IMR-90 (cell line): Measurements from ENCODE around the gene DDC. TPM values are rescaled to one million over a fixed set of nuclear protein-coding genes. Genes with fewer than 3 reads are reported as not detected.

Experiments
- ATAC-seq: fragments of 200-7000 bp; cut with Tn5 transposase; 2 replicates; pipeline ENCODE4 v1.9.1; 2020; ENCODE audit warnings: low read depth, mild to moderate bottlenecking, moderate library complexity
- BruUV-seq: library from RNA; stranded (reverse); fragments of 400-500 nt; replicated peaks from 2 replicates; lab custom pipeline; 2021; lab: Mats Ljungman, UMichigan
- CTCF ChIA-PET: fragments of 300-600 bp; formaldehyde crosslinking; extraction: SDS; loops from one replicate; lab custom pipeline; 2021; ENCODE audit warnings: antibody characterized with exemption; lab: Yijun Ruan, JAX
- POLR2A ChIA-PET: fragments of 300-600 bp; sonication (Branson Sonifier 250); formaldehyde crosslinking; loops from one replicate; lab custom pipeline; 2022; ENCODE audit warnings: antibody characterized with exemption; ENCODE audit not compliant: unreplicated experiment; lab: Charles Lee
- DNase-seq: peaks from one replicate; pipeline ENCODE4 v3.0.0; 2013
- H2AFZ ChIP-seq: replicated peaks from 2 replicates; pipeline ENCODE3; 2013; ENCODE audit warnings: low read length, mild to moderate bottlenecking; ENCODE audit not compliant: poor library complexity
- H2AK5ac ChIP-seq: 2 replicates; pipeline ENCODE4 v1.6.1; 2013; ENCODE audit warnings: low read depth, low read length, inconsistent platforms
- H2AK9ac ChIP-seq: replicated peaks from 2 replicates; pipeline ENCODE3; 2013; ENCODE audit warnings: mild to moderate bottlenecking, low read depth, low read length, moderate library complexity; ENCODE audit not compliant: poor library complexity
- H2BK120ac ChIP-seq: 2 replicates; pipeline ENCODE4 v1.6.1; 2013; ENCODE audit warnings: low read depth, low read length, inconsistent platforms
- H2BK15ac ChIP-seq: 3 replicates; pipeline ENCODE4 v1.6.1; 2013; ENCODE audit warnings: low read depth, low read length, inconsistent platforms
- H2BK20ac ChIP-seq: 2 replicates; pipeline ENCODE4 v1.6.1; 2013; ENCODE audit warnings: low read depth, mild to moderate bottlenecking, inconsistent platforms, low read length, moderate library complexity
- H2BK5ac ChIP-seq: 2 replicates; pipeline ENCODE4 v1.6.1; 2013; ENCODE audit warnings: mild to moderate bottlenecking, low read depth, low read length, inconsistent platforms; ENCODE audit not compliant: poor library complexity, severe bottlenecking
- H3K14ac ChIP-seq: replicated peaks from 2 replicates; pipeline ENCODE4 v1.6.1; 2013; ENCODE audit warnings: low read depth, low read length, inconsistent platforms
- H3K18ac ChIP-seq: 2 replicates; pipeline ENCODE4 v1.6.1; 2013; ENCODE audit warnings: low read depth, low read length, control low read depth
- H3K23ac ChIP-seq: 2 replicates; pipeline ENCODE4 v1.6.1; 2013; ENCODE audit warnings: low read depth, low read length, inconsistent platforms
- H3K27ac ChIP-seq: 2 replicates; pipeline ENCODE4 v1.5.1; 2013; ENCODE audit warnings: mild to moderate bottlenecking, control low read depth, low read length; ENCODE audit not compliant: insufficient read depth
- H3K27me3 ChIP-seq: 2 replicates; pipeline ENCODE4 v1.6.1; 2013; ENCODE audit warnings: low read length; ENCODE audit not compliant: control insufficient read depth, insufficient read depth
- H3K36me3 ChIP-seq: 2 replicates; pipeline ENCODE4 v1.6.1; 2013; ENCODE audit warnings: low read length, mixed read lengths; ENCODE audit not compliant: control insufficient read depth, insufficient read depth
- H3K4ac ChIP-seq: 2 replicates; pipeline ENCODE4 v1.6.1; 2013; ENCODE audit warnings: low read depth, low read length, inconsistent platforms
- H3K4me1 ChIP-seq: 2 replicates; pipeline ENCODE4 v1.6.1; 2013; ENCODE audit warnings: low read length, mixed read lengths; ENCODE audit not compliant: control insufficient read depth, insufficient read depth
- H3K4me2 ChIP-seq: 2 replicates; pipeline ENCODE4 v1.6.1; 2013; ENCODE audit warnings: low read depth, mild to moderate bottlenecking, control low read depth, low read length, moderate library complexity
- H3K4me3 ChIP-seq: 2 replicates; pipeline ENCODE4 v1.5.1; 2013; ENCODE audit warnings: low read depth, mild to moderate bottlenecking, control low read depth, low read length, moderate library complexity; ENCODE audit not compliant: insufficient read depth
- H3K56ac ChIP-seq: 2 replicates; pipeline ENCODE4 v1.6.1; 2013; ENCODE audit warnings: low read length, inconsistent platforms; ENCODE audit not compliant: insufficient read depth; ENCODE audit errors: extremely low read depth
- H3K79me1 ChIP-seq, 2 experiments: 2 replicates each; pipeline ENCODE4 v1.6.1; 2013; ENCODE audit warnings: low read length in 2 of 2, inconsistent platforms in 1 of 2, low read depth in 1 of 2
- H3K9ac ChIP-seq: 2 replicates; pipeline ENCODE4 v1.6.1; 2013; ENCODE audit warnings: low read depth, low read length, control low read depth
- H3K9me1 ChIP-seq: 2 replicates; pipeline ENCODE4 v1.6.1; 2013; ENCODE audit warnings: low read length, inconsistent platforms; ENCODE audit not compliant: insufficient read depth
- H3K9me3 ChIP-seq: 2 replicates; pipeline ENCODE4 v1.6.1; 2013; ENCODE audit warnings: low read length; ENCODE audit not compliant: control insufficient read depth, insufficient read depth
- H4K20me1 ChIP-seq: 2 replicates; pipeline ENCODE4 v1.6.1; 2013; ENCODE audit warnings: low read length, inconsistent platforms; ENCODE audit not compliant: insufficient read depth
- H4K5ac ChIP-seq: 2 replicates; pipeline ENCODE4 v1.6.1; 2013; ENCODE audit warnings: mild to moderate bottlenecking, low read depth, low read length, control low read depth
- H4K8ac ChIP-seq, 2 experiments: 2 replicates each; pipeline ENCODE4 v1.6.1; 2013; ENCODE audit warnings: low read depth in 2 of 2, low read length in 2 of 2, control low read depth in 1 of 2, inconsistent platforms in 1 of 2
- H4K91ac ChIP-seq: 2 replicates; pipeline ENCODE4 v1.6.1; 2013; ENCODE audit warnings: low read depth, low read length, inconsistent platforms; ENCODE audit not compliant: insufficient read depth
- BHLHE40 ChIP-seq: fragments of 150-350 bp; IDR thresholded peaks from 2 replicates; pipeline ENCODE4 v1.6.1; 2016; ENCODE audit warnings: mild to moderate bottlenecking, low read depth, low read length
- CEBPB ChIP-seq: IDR thresholded peaks from 2 replicates; pipeline ENCODE4 v1.6.1; 2012; ENCODE audit warnings: low read depth, low read length, improper control_type of control experiment
- CHD1 ChIP-seq: IDR thresholded peaks from 2 replicates; pipeline ENCODE4 v1.6.1; 2012; ENCODE audit warnings: low read depth, low read length, improper control_type of control experiment
- ELK1 ChIP-seq: fragments of 150-350 bp; IDR thresholded peaks from 2 replicates; pipeline ENCODE4 v1.6.1; 2016; ENCODE audit warnings: low read depth, mild to moderate bottlenecking, low read length, moderate library complexity, borderline replicate concordance
- FOS ChIP-seq: fragments of 150-350 bp; IDR thresholded peaks from 2 replicates; pipeline ENCODE4 v1.6.1; 2016; ENCODE audit warnings: low read depth, low read length
- MAFK ChIP-seq: IDR thresholded peaks from 2 replicates; pipeline ENCODE4 v1.6.1; 2012; ENCODE audit warnings: low read depth, low read length, improper control_type of control experiment
- MAZ ChIP-seq: IDR thresholded peaks from 2 replicates; pipeline ENCODE4 v1.6.1; 2012; ENCODE audit warnings: low read depth, mild to moderate bottlenecking, low read length, improper control_type of control experiment, moderate library complexity, borderline replicate concordance
- MXI1 ChIP-seq: IDR thresholded peaks from 2 replicates; pipeline ENCODE4 v1.6.1; 2012; ENCODE audit warnings: low read depth, mild to moderate bottlenecking, low read length, moderate library complexity, borderline replicate concordance
- NFE2L2 ChIP-seq: fragments of 150-350 bp; IDR thresholded peaks from 2 replicates; pipeline ENCODE4 v1.6.1; 2016; ENCODE audit warnings: low read depth, mild to moderate bottlenecking, low read length
- POLR2A ChIP-seq: IDR thresholded peaks from 2 replicates; pipeline ENCODE4 v1.6.1; 2012; ENCODE audit warnings: mild to moderate bottlenecking, low read depth, low read length
- RAD21 ChIP-seq: IDR thresholded peaks from 2 replicates; pipeline ENCODE4 v1.6.1; 2012; ENCODE audit warnings: low read length, improper control_type of control experiment
- RCOR1 ChIP-seq: IDR thresholded peaks from 2 replicates; pipeline ENCODE4 v1.6.1; 2012; ENCODE audit warnings: mild to moderate bottlenecking, low read length, improper control_type of control experiment; ENCODE audit not compliant: insufficient replicate concordance
- RFX5 ChIP-seq: IDR thresholded peaks from 2 replicates; pipeline ENCODE4 v1.8.0; 2012; ENCODE audit warnings: low read depth, mild to moderate bottlenecking, low read length, moderate library complexity
- SMC3 ChIP-seq: fragments of 150-350 bp; IDR thresholded peaks from 2 replicates; pipeline ENCODE4 v1.6.1; 2016; ENCODE audit warnings: low read depth, mild to moderate bottlenecking, antibody characterized with exemption, low read length, moderate library complexity
- WGBS, 2 experiments: methylation state at CpG; one replicate each; pipeline versions ENCODE4 v1.1.5 to v1.1.7; 2013; ENCODE audit warnings: missing lambda C conversion rate in 2 of 2; ENCODE audit not compliant: insufficient read length in 1 of 2; ENCODE audit errors: extremely low coverage in 2 of 2; 5-methylcytosine and 5-hydroxymethylcytosine counted together
- dilution Hi-C: fragments of 300-500 bp; cut with HindIII; formaldehyde crosslinking; loops from one replicate; pipeline ENCODE4 v1.14.3; 2018; ENCODE audit warnings: low sequenced_read_pairs; ENCODE audit not compliant: unreplicated experiment
- in situ Hi-C: fragments of 300-500 bp; cut with MboI; formaldehyde crosslinking; loops from 3 replicates; pipeline ENCODE4 v1.14.3; 2019; ENCODE audit warnings: low sequenced_read_pairs, inconsistent platforms, mixed read lengths
- intact Hi-C: fragments of 100-400 bp; cut with micrococcal nuclease; formaldehyde crosslinking; loops from 2 replicates; pipeline ENCODE4 v1.10.0; 2022
- polyA plus RNA-seq, 3 experiments: library from polyadenylated mRNA; depleted of rRNA; stranded (reverse); fragments of >200 nt; gene quantifications; 2 replicates each; pipeline ENCODE4 v1.2.3, GENCODE V29; 2012; ENCODE audit warnings: low replicate concordance in 1 of 3
- total RNA-seq: library from RNA; depleted of rRNA; stranded (reverse); fragments of >200 nt; gene quantifications from 2 replicates; pipeline ENCODE4 v1.2.3, GENCODE V29; 2012
- TF ChIP-seq, protein P1 (sequence below): fragments of 150-350 bp; IDR thresholded peaks from 2 replicates; pipeline ENCODE4 v1.6.1; 2017; ENCODE audit warnings: mild to moderate bottlenecking, antibody characterized with exemption, low read length, low read depth
- TF ChIP-seq, protein P2 (sequence below): conservative IDR thresholded peaks from 2 replicates; pipeline ENCODE4 v1.5.1; 2012; ENCODE audit warnings: mild to moderate bottlenecking, low read depth, low read length, improper control_type of control experiment

The DDC gene
- total and polyA plus RNA-seq, 2 of the 4 experiments (the other 2 are of a cell fraction), result not detected

DNA sequence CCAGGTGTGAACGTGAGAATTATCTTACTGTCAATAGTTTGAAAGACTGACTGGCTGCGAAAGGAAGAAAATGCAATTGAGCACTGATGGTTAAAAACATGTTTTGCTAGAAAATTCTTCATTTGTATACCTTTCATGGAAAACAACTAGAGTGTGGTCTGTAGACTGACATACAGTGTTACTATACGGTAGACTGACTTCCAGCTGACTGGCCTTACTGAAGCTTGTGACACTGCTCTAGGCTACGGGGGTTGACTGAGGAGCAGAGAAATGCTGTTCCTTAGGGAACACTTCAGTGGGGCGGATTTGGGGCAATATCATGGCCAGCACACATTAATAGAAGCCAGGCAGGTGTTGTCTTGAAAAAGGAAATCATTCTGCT, 25.9 kb upstream of the DDC start:
- no TSS peak for BruUV-seq
- no peaks in the 10 kb centered on the region for H3K9me3 ChIP-seq
- H3K27ac ChIP-seq, result no peak overlapping the region
- no peak overlapping the region for H2BK15ac ChIP-seq
- no peak overlapping the region for H3K4me3 ChIP-seq
- DNase-seq, result no peak
- POLR2A ChIA-PET, result no interaction called here
- H3K56ac ChIP-seq, result no peak overlapping the region
- no peaks in the 10 kb centered on the region for H3K27me3 ChIP-seq
- H4K8ac ChIP-seq, result no peak overlapping the region
- no peak overlapping the region for H2AFZ ChIP-seq
- no peak for TF ChIP-seq POLR2A
- TF ChIP-seq, protein P1, sequence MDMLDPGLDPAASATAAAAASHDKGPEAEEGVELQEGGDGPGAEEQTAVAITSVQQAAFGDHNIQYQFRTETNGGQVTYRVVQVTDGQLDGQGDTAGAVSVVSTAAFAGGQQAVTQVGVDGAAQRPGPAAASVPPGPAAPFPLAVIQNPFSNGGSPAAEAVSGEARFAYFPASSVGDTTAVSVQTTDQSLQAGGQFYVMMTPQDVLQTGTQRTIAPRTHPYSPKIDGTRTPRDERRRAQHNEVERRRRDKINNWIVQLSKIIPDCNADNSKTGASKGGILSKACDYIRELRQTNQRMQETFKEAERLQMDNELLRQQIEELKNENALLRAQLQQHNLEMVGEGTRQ, result no peak
- no peak for TF ChIP-seq CEBPB
- no peak for TF ChIP-seq MAFK
- TF ChIP-seq RCOR1, result no peak
- no peak for TF ChIP-seq MXI1
- TF ChIP-seq RFX5, result no peak
- TF ChIP-seq, protein P2, sequence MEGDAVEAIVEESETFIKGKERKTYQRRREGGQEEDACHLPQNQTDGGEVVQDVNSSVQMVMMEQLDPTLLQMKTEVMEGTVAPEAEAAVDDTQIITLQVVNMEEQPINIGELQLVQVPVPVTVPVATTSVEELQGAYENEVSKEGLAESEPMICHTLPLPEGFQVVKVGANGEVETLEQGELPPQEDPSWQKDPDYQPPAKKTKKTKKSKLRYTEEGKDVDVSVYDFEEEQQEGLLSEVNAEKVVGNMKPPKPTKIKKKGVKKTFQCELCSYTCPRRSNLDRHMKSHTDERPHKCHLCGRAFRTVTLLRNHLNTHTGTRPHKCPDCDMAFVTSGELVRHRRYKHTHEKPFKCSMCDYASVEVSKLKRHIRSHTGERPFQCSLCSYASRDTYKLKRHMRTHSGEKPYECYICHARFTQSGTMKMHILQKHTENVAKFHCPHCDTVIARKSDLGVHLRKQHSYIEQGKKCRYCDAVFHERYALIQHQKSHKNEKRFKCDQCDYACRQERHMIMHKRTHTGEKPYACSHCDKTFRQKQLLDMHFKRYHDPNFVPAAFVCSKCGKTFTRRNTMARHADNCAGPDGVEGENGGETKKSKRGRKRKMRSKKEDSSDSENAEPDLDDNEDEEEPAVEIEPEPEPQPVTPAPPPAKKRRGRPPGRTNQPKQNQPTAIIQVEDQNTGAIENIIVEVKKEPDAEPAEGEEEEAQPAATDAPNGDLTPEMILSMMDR, result no peak
- no peak for TF ChIP-seq ELK1
- TF ChIP-seq BHLHE40, result no peak
- TF ChIP-seq MAZ, result no peak
- TF ChIP-seq NFE2L2, result no peak
- no peak for TF ChIP-seq FOS
- no peak for TF ChIP-seq RAD21
- no peak for TF ChIP-seq SMC3
- TF ChIP-seq CHD1, result no peak
- dilution Hi-C loops (no loop called here), intact Hi-C loops (no loop called here), in situ Hi-C loops (no loop called here)
- WGBS, 2 experiments, result no CpG with 5 or more reads among the region's 5 CpGs
- H3K79me1 ChIP-seq, result no peaks in the 10 kb centered on the region
- H2BK5ac ChIP-seq, result no peak overlapping the region
- no peak overlapping the region for H3K23ac ChIP-seq
- no peak overlapping the region for H2BK120ac ChIP-seq
- peaks cover 2% of the 10 kb centered on the region; the same call in 1 of the 2 replicates for H3K9me1 ChIP-seq
- H4K5ac ChIP-seq, result no peak overlapping the region
- H3K14ac ChIP-seq, result no peak overlapping the region
- no peak overlapping the region for H2AK9ac ChIP-seq
- H3K4me2 ChIP-seq, result no peak overlapping the region
- H3K9ac ChIP-seq, result no peak overlapping the region
- no peaks in the 10 kb centered on the region for H3K4me1 ChIP-seq
- H3K4ac ChIP-seq, result no peak overlapping the region
- ATAC-seq, result no peak
- no peak overlapping the region for H2BK20ac ChIP-seq
- H4K20me1 ChIP-seq, result no peaks in the 10 kb centered on the region; the same call in 1 of the 2 replicates
- no peak overlapping the region for H2AK5ac ChIP-seq
- H3K18ac ChIP-seq, result no peak overlapping the region
- no peak overlapping the region for H4K91ac ChIP-seq
- H3K36me3 ChIP-seq, result peaks cover 15% of the 10 kb centered on the region
- CTCF ChIA-PET, result no interaction called here
